ENCODE results near the gene LIMCH1. TPM values are rescaled to one million over a fixed set of nuclear protein-coding genes. Genes with fewer than 3 reads are reported as not detected.

The LIMCH1 gene
- total and polyA plus RNA-seq, 7 experiments from 2014 or later: 0.05 to 1.2 TPM; not detected in 5

- H3K4me1 ChIP-seq (ENCODE audit: control insufficient read depth in 2 of 2, insufficient read depth in 2 of 2, low read length in 2 of 2): no peaks in the 10 kb centered on the region
- no peak overlapping the region for H3K4me3 ChIP-seq (ENCODE audit: low read length)
- POLR2A ChIA-PET: no interaction called here
- DNase-seq: no peak
- no peaks in the 10 kb centered on the region for H3K9me3 ChIP-seq (ENCODE audit: control insufficient read depth in 2 of 3, low read length in 3 of 3)
- no peaks in the 10 kb centered on the region for H3K27me3 ChIP-seq (ENCODE audit: control insufficient read depth in 2 of 2, insufficient read depth in 2 of 2, low read length in 2 of 2)
- no peak overlapping the region for H3K27ac ChIP-seq (ENCODE audit: low read depth, low read length)
- no peaks in the 10 kb centered on the region for H3K4me1 Mint-ChIP-seq
- peaks cover 0 to 8% (median 0%) of the 10 kb centered on the region in 5 donors for H3K27me3 Mint-ChIP-seq
- H3K27ac Mint-ChIP-seq: no peak overlapping the region
- peaks cover 0 to 21% (median 2%) of the 10 kb centered on the region in 11 donors for H3K9me3 Mint-ChIP-seq
- no peak overlapping the region for H3K4me3 Mint-ChIP-seq
- CTCF ChIA-PET: no interaction called here
- intact Hi-C loops (cut with micrococcal nuclease): no loop called here
- H3K36me3 Mint-ChIP-seq: no peaks in the 10 kb centered on the region
- H3K36me3 ChIP-seq (ENCODE audit: control insufficient read depth in 2 of 3, insufficient read depth in 3 of 3, low read length in 3 of 3): no peaks in the 10 kb centered on the region
- no peak for ATAC-seq
Measured at GRCh38 chr4:41528512-41529205, 9.3 kb upstream of the LIMCH1 start.

- Mint-ChIP-seq H3K4me3 (no peak overlapping the region), H3K27ac (no peak overlapping the region), H3K27me3 (peaks cover 0 to 8% (median 3%) of the 10 kb centered on the region in 5 donors), H3K36me3 (no peaks in the 10 kb centered on the region), H3K4me1 (no peaks in the 10 kb centered on the region), H3K9me3 (peaks cover 0 to 12% (median 2%) of the 10 kb centered on the region in 11 donors)
- no peak overlapping the region for H3K4me3 ChIP-seq (ENCODE audit: low read length)
- H3K27me3 ChIP-seq (ENCODE audit: control insufficient read depth in 2 of 2, insufficient read depth in 2 of 2, low read length in 2 of 2): no peaks in the 10 kb centered on the region
- no peaks in the 10 kb centered on the region for H3K9me3 ChIP-seq (ENCODE audit: control insufficient read depth in 2 of 3, low read length in 3 of 3)
- POLR2A ChIA-PET: no interaction called here
- no peaks in the 10 kb centered on the region for H3K4me1 ChIP-seq (ENCODE audit: control insufficient read depth in 2 of 2, insufficient read depth in 2 of 2, low read length in 2 of 2)
- DNase-seq: no peak
- H3K27ac ChIP-seq (ENCODE audit: low read depth, low read length): no peak overlapping the region
- H3K36me3 ChIP-seq (ENCODE audit: control insufficient read depth in 2 of 3, insufficient read depth in 3 of 3, low read length in 3 of 3): no peaks in the 10 kb centered on the region
- CTCF ChIA-PET: no interaction called here
- no peak for ATAC-seq
- intact Hi-C loops (cut with micrococcal nuclease): no loop called here
Measured at GRCh38 chr4:41530741-41531140, 7.2 kb upstream of the LIMCH1 start.

- Mint-ChIP-seq H3K4me3 (no peak overlapping the region), H3K36me3 (no peaks in the 10 kb centered on the region), H3K9me3 (peaks cover 0 to 5% (median 0%) of the 10 kb centered on the region in 11 donors), H3K27ac (no peak overlapping the region), H3K27me3 (peaks cover 0 to 7% (median 3%) of the 10 kb centered on the region in 5 donors), H3K4me1 (no peaks in the 10 kb centered on the region)
- no peaks in the 10 kb centered on the region for H3K4me1 ChIP-seq (ENCODE audit: control insufficient read depth in 2 of 2, insufficient read depth in 2 of 2, low read length in 2 of 2)
- H3K9me3 ChIP-seq (ENCODE audit: control insufficient read depth in 2 of 3, low read length in 3 of 3): no peaks in the 10 kb centered on the region
- H3K27ac ChIP-seq (ENCODE audit: low read depth, low read length): no peak overlapping the region
- ATAC-seq: no peak
- no peaks in the 10 kb centered on the region for H3K36me3 ChIP-seq (ENCODE audit: control insufficient read depth in 2 of 3, insufficient read depth in 3 of 3, low read length in 3 of 3)
- no peak for DNase-seq
- intact Hi-C loops (cut with micrococcal nuclease): no loop called here
- H3K27me3 ChIP-seq (ENCODE audit: control insufficient read depth in 2 of 2, insufficient read depth in 2 of 2, low read length in 2 of 2): no peaks in the 10 kb centered on the region
- POLR2A ChIA-PET: no interaction called here
- CTCF ChIA-PET: no interaction called here
- no peak overlapping the region for H3K4me3 ChIP-seq (ENCODE audit: low read length)
Measured at GRCh38 chr4:41532336-41532735, 5.6 kb upstream of the LIMCH1 start.

- Mint-ChIP-seq H3K4me1 (no peaks in the 10 kb centered on the region), H3K4me3 (no peak overlapping the region), H3K27me3 (peaks cover 0 to 7% (median 3%) of the 10 kb centered on the region in 5 donors), H3K36me3 (no peaks in the 10 kb centered on the region), H3K27ac (no peak overlapping the region), H3K9me3 (peaks cover 0 to 5% (median 0%) of the 10 kb centered on the region in 11 donors)
- POLR2A ChIA-PET: no interaction called here
- Histone ChIP-seq H3K4me3 (ENCODE audit: low read length) (no peak overlapping the region), H3K27ac (ENCODE audit: low read depth, low read length) (no peak overlapping the region), H3K9me3 (ENCODE audit: control insufficient read depth in 2 of 3, low read length in 3 of 3) (no peaks in the 10 kb centered on the region), H3K36me3 (ENCODE audit: control insufficient read depth in 2 of 3, insufficient read depth in 3 of 3, low read length in 3 of 3) (no peaks in the 10 kb centered on the region), H3K27me3 (ENCODE audit: control insufficient read depth in 2 of 2, insufficient read depth in 2 of 2, low read length in 2 of 2) (no peaks in the 10 kb centered on the region), H3K4me1 (ENCODE audit: control insufficient read depth in 2 of 2, insufficient read depth in 2 of 2, low read length in 2 of 2) (no peaks in the 10 kb centered on the region)
- intact Hi-C loops (cut with micrococcal nuclease): no loop called here
- CTCF ChIA-PET: no interaction called here
- DNase-seq (no peak), ATAC-seq (no peak)
Measured at GRCh38 chr4:41532882-41533281, 5.1 kb upstream of the LIMCH1 start.

- no peak for DNase-seq
- Mint-ChIP-seq H3K36me3 (no peaks in the 10 kb centered on the region), H3K9me3 (peaks cover 0 to 5% (median 0%) of the 10 kb centered on the region in 11 donors), H3K27ac (no peak overlapping the region), H3K4me3 (no peak overlapping the region), H3K4me1 (no peaks in the 10 kb centered on the region), H3K27me3 (peaks cover 0 to 7% (median 3%) of the 10 kb centered on the region in 5 donors)
- intact Hi-C loops (cut with micrococcal nuclease): no loop called here
- ChIA-PET POLR2A (no interaction called here), CTCF (no interaction called here)
- H3K4me1 ChIP-seq (ENCODE audit: control insufficient read depth in 2 of 2, insufficient read depth in 2 of 2, low read length in 2 of 2): no peaks in the 10 kb centered on the region
- H3K4me3 ChIP-seq (ENCODE audit: low read length): no peak overlapping the region
- no peaks in the 10 kb centered on the region for H3K27me3 ChIP-seq (ENCODE audit: control insufficient read depth in 2 of 2, insufficient read depth in 2 of 2, low read length in 2 of 2)
- H3K27ac ChIP-seq (ENCODE audit: low read depth, low read length): no peak overlapping the region
- no peaks in the 10 kb centered on the region for H3K9me3 ChIP-seq (ENCODE audit: control insufficient read depth in 2 of 3, low read length in 3 of 3)
- no peaks in the 10 kb centered on the region for H3K36me3 ChIP-seq (ENCODE audit: control insufficient read depth in 2 of 3, insufficient read depth in 3 of 3, low read length in 3 of 3)
- ATAC-seq: no peak
Measured at GRCh38 chr4:41533680-41534079, 4.3 kb upstream of the LIMCH1 start.

- intact Hi-C loops (cut with micrococcal nuclease): no loop called here
- Mint-ChIP-seq H3K4me3 (no peak overlapping the region), H3K4me1 (no peaks in the 10 kb centered on the region), H3K36me3 (no peaks in the 10 kb centered on the region), H3K27me3 (peaks cover 0 to 7% (median 3%) of the 10 kb centered on the region in 5 donors), H3K9me3 (peaks cover 0 to 5% (median 0%) of the 10 kb centered on the region in 11 donors), H3K27ac (no peak overlapping the region)
- ATAC-seq: no peak
- no peak overlapping the region for H3K4me3 ChIP-seq (ENCODE audit: low read length)
- H3K27ac ChIP-seq (ENCODE audit: low read depth, low read length): no peak overlapping the region
- no peaks in the 10 kb centered on the region for H3K4me1 ChIP-seq (ENCODE audit: control insufficient read depth in 2 of 2, insufficient read depth in 2 of 2, low read length in 2 of 2)
- H3K27me3 ChIP-seq (ENCODE audit: control insufficient read depth in 2 of 2, insufficient read depth in 2 of 2, low read length in 2 of 2): no peaks in the 10 kb centered on the region
- POLR2A ChIA-PET: no interaction called here
- no peaks in the 10 kb centered on the region for H3K9me3 ChIP-seq (ENCODE audit: control insufficient read depth in 2 of 3, low read length in 3 of 3)
- H3K36me3 ChIP-seq (ENCODE audit: control insufficient read depth in 2 of 3, insufficient read depth in 3 of 3, low read length in 3 of 3): no peaks in the 10 kb centered on the region
- CTCF ChIA-PET: no interaction called here
- DNase-seq: no peak
Measured at GRCh38 chr4:41534404-41534803, 3.6 kb upstream of the LIMCH1 start.

GRCh38 chr4:41535911-41536371, 2.0 kb upstream of the LIMCH1 start:
- no peaks in the 10 kb centered on the region for H3K36me3 ChIP-seq (ENCODE audit: control insufficient read depth in 2 of 3, insufficient read depth in 3 of 3, low read length in 3 of 3)
- ATAC-seq: no peak

More at GRCh38 chr4:41535911-41536371, 2.0 kb upstream of the LIMCH1 start:
- ChIA-PET POLR2A (no interaction called here), CTCF (no interaction called here)
- Histone ChIP-seq H3K27me3 (ENCODE audit: control insufficient read depth in 2 of 2, insufficient read depth in 2 of 2, low read length in 2 of 2) (no peaks in the 10 kb centered on the region), H3K27ac (ENCODE audit: low read depth, low read length) (no peak overlapping the region), H3K9me3 (ENCODE audit: control insufficient read depth in 2 of 3, low read length in 3 of 3) (no peaks in the 10 kb centered on the region), H3K4me3 (ENCODE audit: low read length) (no peak overlapping the region), H3K4me1 (ENCODE audit: control insufficient read depth in 2 of 2, insufficient read depth in 2 of 2, low read length in 2 of 2) (no peaks in the 10 kb centered on the region)
- DNase-seq: no peak
- Mint-ChIP-seq H3K36me3 (no peaks in the 10 kb centered on the region), H3K27me3 (peaks cover 0 to 13% (median 7%) of the 10 kb centered on the region in 5 donors), H3K4me1 (no peaks in the 10 kb centered on the region), H3K9me3 (peaks cover 0 to 5% (median 0%) of the 10 kb centered on the region in 11 donors), H3K27ac (no peak overlapping the region), H3K4me3 (no peak overlapping the region)
- intact Hi-C loops (cut with micrococcal nuclease): no loop called here

Measured in naive thymus-derived CD4-positive, alpha-beta T cell (primary cell).